H1 (cell line): ENCODE data around the gene FBXO2. TPM values are rescaled to one million over a fixed set of nuclear protein-coding genes. Genes with fewer than 3 reads are reported as not detected.

ENCODE experiments used
- CHD7 ChIP-seq: fragments of 300-600 bp; sonication (generic); IDR thresholded peaks from 2 replicates; pipeline ENCODE4 v1.7.1; 2012; ENCODE audit warnings: low read length, moderate library complexity, mild to moderate bottlenecking, inconsistent platforms; ENCODE audit not compliant: insufficient replicate concordance
- polyA plus RNA-seq, 7 experiments: library from polyadenylated mRNA; depleted of rRNA in 3 of 7; stranded (reverse) in 5 of 7; unstranded in 2 of 7; fragments of >200 nt in 5 of 7; fragments of 200-250 nt in 2 of 7; gene quantifications; 1 replicate in 5 of 7; 2 replicates in 1 of 7; 4 replicates in 1 of 7; pipeline versions ENCODE4 v1.2.1 to v1.2.3, GENCODE V29; 2011 to 2013; ENCODE audit warnings: missing spikeins in 2 of 7, mixed read lengths in 2 of 7
- total RNA-seq: library from RNA; stranded (reverse); fragmentation: NEBNext Ultra II Directional; extraction: Animal tissue kit (Norgen Biotek cat#: 25700); gene quantifications from 2 replicates; pipeline ENCODE4 v1.2.1, GENCODE V29; 2021

FBXO2 gene
- total and polyA plus RNA-seq, 2 of the 8 experiments (the other 6 are each of a cell fraction or from before 2014, with no cell fraction given) = 51.3 to 57.9 TPM

- TF ChIP-seq CHD7 = no peak
Measured at GRCh38 chr1:11691928-11692711, 37.9 kb upstream of the FBXO2 start (continued).
